Measurements from ENCODE around the gene LCN1. TPM values are rescaled to one million over a fixed set of nuclear protein-coding genes. Genes with fewer than 3 reads are reported as not detected.

The LCN1 gene
- polyA plus RNA-seq, 1 donor from 2014 or later = not detected

DNA sequence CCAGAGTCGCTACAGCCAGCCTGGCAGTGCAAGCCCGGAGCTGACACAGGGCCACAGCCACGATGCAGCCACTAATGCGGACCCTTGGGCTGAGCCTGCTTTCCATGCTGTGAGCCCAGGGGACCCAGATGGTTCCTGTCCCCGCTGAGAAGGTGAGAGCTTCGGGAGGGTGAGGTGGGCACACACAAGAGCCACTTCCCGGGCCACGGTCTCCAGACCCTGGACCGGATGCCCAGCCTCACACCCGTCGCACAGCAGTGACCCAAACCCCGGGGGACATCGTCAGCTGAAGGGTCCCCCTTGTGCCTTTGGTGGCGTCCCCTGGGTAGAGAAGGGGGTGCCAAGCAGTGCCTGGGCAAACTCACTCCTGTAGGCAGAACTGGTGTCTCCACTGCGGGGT lies 53.7 kb downstream of the LCN1 start:
- H3K36me3 ChIP-seq (ENCODE audit: insufficient read depth, low read length) = no peaks in the 10 kb centered on the region
- H3K79me2 ChIP-seq (replicated peaks; ENCODE audit: insufficient read depth, low read length) = no peaks in the 10 kb centered on the region
- no peaks in the 10 kb centered on the region for H3K9me3 ChIP-seq (ENCODE audit: low read length)
- no peak overlapping the region for H3K4me2 ChIP-seq (ENCODE audit: low read length)
- H3K27ac ChIP-seq (ENCODE audit: low read length) = no peak overlapping the region
- no peaks in the 10 kb centered on the region for H4K20me1 ChIP-seq (ENCODE audit: insufficient read depth)
- no peak overlapping the region for H3K4me3 ChIP-seq (ENCODE audit: low read length)
- H3K27me3 ChIP-seq (ENCODE audit: insufficient read depth, low read depth, low read length) = peaks cover 5% of the 10 kb centered on the region
- H3K9me2 ChIP-seq (ENCODE audit: insufficient read depth, low read length) = no peaks in the 10 kb centered on the region
- TF ChIP-seq POLR2AphosphoS5 (IDR thresholded peaks at IDR 0.05) (no peak), EP300 (conservative IDR thresholded peaks at IDR 0.05; ENCODE audit: poor library complexity, severe bottlenecking) (no peak), MXI1 (conservative IDR thresholded peaks at IDR 0.05; ENCODE audit: poor library complexity, severe bottlenecking) (no peak), EZH2 (IDR thresholded peaks at IDR 0.05; ENCODE audit: borderline replicate concordance, insufficient read depth, low read length, poor library complexity, severe bottlenecking) (no peak), TAF1 (IDR thresholded peaks at IDR 0.05; ENCODE audit: low read depth) (no peak), SMC3 (conservative IDR thresholded peaks at IDR 0.05; ENCODE audit: poor library complexity) (no peak), RAD21 (conservative IDR thresholded peaks at IDR 0.05) (no peak)
- TF ChIP-seq, protein P1, sequence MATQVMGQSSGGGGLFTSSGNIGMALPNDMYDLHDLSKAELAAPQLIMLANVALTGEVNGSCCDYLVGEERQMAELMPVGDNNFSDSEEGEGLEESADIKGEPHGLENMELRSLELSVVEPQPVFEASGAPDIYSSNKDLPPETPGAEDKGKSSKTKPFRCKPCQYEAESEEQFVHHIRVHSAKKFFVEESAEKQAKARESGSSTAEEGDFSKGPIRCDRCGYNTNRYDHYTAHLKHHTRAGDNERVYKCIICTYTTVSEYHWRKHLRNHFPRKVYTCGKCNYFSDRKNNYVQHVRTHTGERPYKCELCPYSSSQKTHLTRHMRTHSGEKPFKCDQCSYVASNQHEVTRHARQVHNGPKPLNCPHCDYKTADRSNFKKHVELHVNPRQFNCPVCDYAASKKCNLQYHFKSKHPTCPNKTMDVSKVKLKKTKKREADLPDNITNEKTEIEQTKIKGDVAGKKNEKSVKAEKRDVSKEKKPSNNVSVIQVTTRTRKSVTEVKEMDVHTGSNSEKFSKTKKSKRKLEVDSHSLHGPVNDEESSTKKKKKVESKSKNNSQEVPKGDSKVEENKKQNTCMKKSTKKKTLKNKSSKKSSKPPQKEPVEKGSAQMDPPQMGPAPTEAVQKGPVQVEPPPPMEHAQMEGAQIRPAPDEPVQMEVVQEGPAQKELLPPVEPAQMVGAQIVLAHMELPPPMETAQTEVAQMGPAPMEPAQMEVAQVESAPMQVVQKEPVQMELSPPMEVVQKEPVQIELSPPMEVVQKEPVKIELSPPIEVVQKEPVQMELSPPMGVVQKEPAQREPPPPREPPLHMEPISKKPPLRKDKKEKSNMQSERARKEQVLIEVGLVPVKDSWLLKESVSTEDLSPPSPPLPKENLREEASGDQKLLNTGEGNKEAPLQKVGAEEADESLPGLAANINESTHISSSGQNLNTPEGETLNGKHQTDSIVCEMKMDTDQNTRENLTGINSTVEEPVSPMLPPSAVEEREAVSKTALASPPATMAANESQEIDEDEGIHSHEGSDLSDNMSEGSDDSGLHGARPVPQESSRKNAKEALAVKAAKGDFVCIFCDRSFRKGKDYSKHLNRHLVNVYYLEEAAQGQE (IDR thresholded peaks at IDR 0.05; ENCODE audit: borderline replicate concordance) = no peak
- TF ChIP-seq, protein P2, sequence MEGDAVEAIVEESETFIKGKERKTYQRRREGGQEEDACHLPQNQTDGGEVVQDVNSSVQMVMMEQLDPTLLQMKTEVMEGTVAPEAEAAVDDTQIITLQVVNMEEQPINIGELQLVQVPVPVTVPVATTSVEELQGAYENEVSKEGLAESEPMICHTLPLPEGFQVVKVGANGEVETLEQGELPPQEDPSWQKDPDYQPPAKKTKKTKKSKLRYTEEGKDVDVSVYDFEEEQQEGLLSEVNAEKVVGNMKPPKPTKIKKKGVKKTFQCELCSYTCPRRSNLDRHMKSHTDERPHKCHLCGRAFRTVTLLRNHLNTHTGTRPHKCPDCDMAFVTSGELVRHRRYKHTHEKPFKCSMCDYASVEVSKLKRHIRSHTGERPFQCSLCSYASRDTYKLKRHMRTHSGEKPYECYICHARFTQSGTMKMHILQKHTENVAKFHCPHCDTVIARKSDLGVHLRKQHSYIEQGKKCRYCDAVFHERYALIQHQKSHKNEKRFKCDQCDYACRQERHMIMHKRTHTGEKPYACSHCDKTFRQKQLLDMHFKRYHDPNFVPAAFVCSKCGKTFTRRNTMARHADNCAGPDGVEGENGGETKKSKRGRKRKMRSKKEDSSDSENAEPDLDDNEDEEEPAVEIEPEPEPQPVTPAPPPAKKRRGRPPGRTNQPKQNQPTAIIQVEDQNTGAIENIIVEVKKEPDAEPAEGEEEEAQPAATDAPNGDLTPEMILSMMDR (IDR thresholded peaks at IDR 0.05; ENCODE audit: poor library complexity, severe bottlenecking) = no peak
- H2AFZ ChIP-seq (ENCODE audit: low read depth, low read length) = no peak overlapping the region
- H3K9ac ChIP-seq (ENCODE audit: low read length) = no peak overlapping the region
- no peaks in the 10 kb centered on the region for H3F3A ChIP-seq (ENCODE audit: insufficient read depth, low read length, poor library complexity, severe bottlenecking)

Other genes with a start within 250 kb of the LCN1 start
- gene PPP1R26, start 41.7 kb upstream of the LCN1 start, polyA plus RNA-seq = 20.1 and 30.1 TPM in 2 replicates
- 20.1 and 23.6 TPM in 2 replicates for gene MRPS2, start 20.8 kb upstream of the LCN1 start, polyA plus RNA-seq
- gene OBP2A, start 24.7 kb downstream of the LCN1 start, polyA plus RNA-seq = not detected in 2 replicates
- gene PAEP, start 40.3 kb downstream of the LCN1 start, polyA plus RNA-seq = not detected in 2 replicates
- not detected in 2 replicates for gene GLT6D1, start 118.1 kb downstream of the LCN1 start, polyA plus RNA-seq
- 2.5 and 6.5 TPM in 2 replicates for gene LCN9, start 141.9 kb downstream of the LCN1 start, polyA plus RNA-seq
- not detected in 2 replicates for gene SOHLH1, start 178.0 kb downstream of the LCN1 start, polyA plus RNA-seq
- gene KCNT1, start 180.7 kb downstream of the LCN1 start, polyA plus RNA-seq = 0.67 and 0.74 TPM in 2 replicates

Data from neural cell (in vitro differentiated cells).